ENCODE measurements around the gene SPC24.
"Not testable (repeated sequence)": the region's sequence is repeated elsewhere in the genome, so short reads cannot be mapped to it uniquely, and the experiment has no call there.

SPC24 gene

GRCh38 chr19:11136400-11137101 lies 19.0 kb downstream of the SPC24 start:
- no peak for DNase-seq (ENCODE audit: low read depth, low spot score)

GRCh38 chr19:11131471-11131870 lies 24.1 kb downstream of the SPC24 start:
- no peak overlapping the region for H3K27ac ChIP-seq
- no peak for DNase-seq (ENCODE audit: low read depth, low spot score)

More at GRCh38 chr19:11136400-11137101, 19.0 kb downstream of the SPC24 start:
- H3K27ac ChIP-seq, result peak overlapping the region; percentile 1

- no peak for DNase-seq (ENCODE audit: low read depth, low spot score)
- peak overlapping the region; percentile 6 for H3K27ac ChIP-seq
Measured at GRCh38 chr19:11130824-11131455, 24.6 kb downstream of the SPC24 start.

- no peak overlapping the region for H3K27ac ChIP-seq
- DNase-seq (ENCODE audit: low read depth, low spot score), result no peak
Measured at GRCh38 chr19:11127905-11128304, 27.7 kb downstream of the SPC24 start.

GRCh38 chr19:11125994-11126685 lies 29.4 kb downstream of the SPC24 start:
- no peak overlapping the region for H3K27ac ChIP-seq
- DNase-seq (ENCODE audit: low read depth, low spot score), result no peak

GRCh38 chr19:11124157-11124556 lies 31.4 kb downstream of the SPC24 start:
- H3K27ac ChIP-seq; DNase-seq (ENCODE audit: low read depth, low spot score): not testable (repeated sequence)

- DNase-seq (ENCODE audit: low read depth, low spot score), result no peak
Measured at GRCh38 chr19:11123114-11123513, 32.5 kb downstream of the SPC24 start.

GRCh38 chr19:11121963-11122362 lies 33.6 kb downstream of the SPC24 start:
- DNase-seq (ENCODE audit: low read depth, low spot score); H3K27ac ChIP-seq: not testable (repeated sequence)

More at GRCh38 chr19:11123114-11123513, 32.5 kb downstream of the SPC24 start:
- H3K27ac ChIP-seq, result no peak overlapping the region

- no peak for DNase-seq (ENCODE audit: low read depth, low spot score)
- H3K27ac ChIP-seq, result no peak overlapping the region
Measured at GRCh38 chr19:11116507-11116906, 39.1 kb downstream of the SPC24 start.

GRCh38 chr19:11115895-11116446 lies 39.6 kb downstream of the SPC24 start:
- DNase-seq (ENCODE audit: low read depth, low spot score), result no peak
- H3K27ac ChIP-seq, result no peak overlapping the region

- H3K27ac ChIP-seq, result no peak overlapping the region
- DNase-seq (ENCODE audit: low read depth, low spot score), result no peak
Measured at GRCh38 chr19:11115042-11115441, 40.5 kb downstream of the SPC24 start.

GRCh38 chr19:11113140-11113708 lies 42.4 kb downstream of the SPC24 start:
- DNase-seq (ENCODE audit: low read depth, low spot score), result no peak
- H3K27ac ChIP-seq, result no peak overlapping the region

- DNase-seq (ENCODE audit: low read depth, low spot score), result no peak
- no peak overlapping the region for H3K27ac ChIP-seq
Measured at GRCh38 chr19:11111771-11112144, 43.8 kb downstream of the SPC24 start.

GRCh38 chr19:11111117-11111770 lies 44.3 kb downstream of the SPC24 start:
- H3K27ac ChIP-seq, result no peak overlapping the region

GRCh38 chr19:11108746-11109145 lies 46.8 kb downstream of the SPC24 start:
- H3K27ac ChIP-seq, result no peak overlapping the region
- DNase-seq (ENCODE audit: low read depth, low spot score), result no peak

More at GRCh38 chr19:11111117-11111770, 44.3 kb downstream of the SPC24 start:
- no peak for DNase-seq (ENCODE audit: low read depth, low spot score)

- no peak overlapping the region for H3K27ac ChIP-seq
- no peak for DNase-seq (ENCODE audit: low read depth, low spot score)
Measured at GRCh38 chr19:11106477-11106876, 49.1 kb downstream of the SPC24 start.

- DNase-seq (ENCODE audit: low read depth, low spot score), result no peak
- no peak overlapping the region for H3K27ac ChIP-seq
Measured at GRCh38 chr19:11105014-11105636, 50.5 kb downstream of the SPC24 start.

- DNase-seq (ENCODE audit: low read depth, low spot score); H3K27ac ChIP-seq: not testable (repeated sequence)
Measured at GRCh38 chr19:11103667-11104066, 51.9 kb downstream of the SPC24 start.

GRCh38 chr19:11102944-11103343 lies 52.6 kb downstream of the SPC24 start:
- no peak for DNase-seq (ENCODE audit: low read depth, low spot score)
- no peak overlapping the region for H3K27ac ChIP-seq

- peak overlapping the region; percentile 100 for H3K27ac ChIP-seq
- no peak for DNase-seq (ENCODE audit: low read depth, low spot score)
Measured at GRCh38 chr19:11101057-11101456, 54.5 kb downstream of the SPC24 start.
